Measurements from ENCODE around the gene HPS5.
"Not testable (repeated sequence)": the region's sequence is repeated elsewhere in the genome, so short reads cannot be mapped to it uniquely, and the experiment has no call there.

DNA sequence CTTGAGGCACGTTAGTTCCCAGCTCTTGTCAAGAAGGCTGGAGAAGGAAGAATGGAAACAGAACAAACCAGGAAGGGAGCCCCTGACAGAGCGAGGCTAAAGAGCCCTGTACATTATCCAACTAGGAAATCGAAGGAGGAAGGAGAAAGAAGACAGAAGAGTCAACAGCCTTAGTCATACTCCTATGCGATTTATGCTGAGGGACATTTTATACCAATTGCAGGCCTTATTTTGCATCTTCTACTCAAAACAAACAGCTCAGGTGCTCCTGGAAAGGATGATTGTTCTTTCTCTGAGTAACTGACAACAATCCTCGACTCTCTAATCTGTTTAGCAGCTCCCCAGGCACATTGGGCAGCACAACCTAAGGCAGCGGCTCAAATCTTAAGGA lies 74.8 kb downstream of the HPS5 start:
- not testable (repeated sequence) for TF ChIP-seq POLR2A (IDR thresholded peaks at IDR 0.05)
- TF ChIP-seq, protein P1, sequence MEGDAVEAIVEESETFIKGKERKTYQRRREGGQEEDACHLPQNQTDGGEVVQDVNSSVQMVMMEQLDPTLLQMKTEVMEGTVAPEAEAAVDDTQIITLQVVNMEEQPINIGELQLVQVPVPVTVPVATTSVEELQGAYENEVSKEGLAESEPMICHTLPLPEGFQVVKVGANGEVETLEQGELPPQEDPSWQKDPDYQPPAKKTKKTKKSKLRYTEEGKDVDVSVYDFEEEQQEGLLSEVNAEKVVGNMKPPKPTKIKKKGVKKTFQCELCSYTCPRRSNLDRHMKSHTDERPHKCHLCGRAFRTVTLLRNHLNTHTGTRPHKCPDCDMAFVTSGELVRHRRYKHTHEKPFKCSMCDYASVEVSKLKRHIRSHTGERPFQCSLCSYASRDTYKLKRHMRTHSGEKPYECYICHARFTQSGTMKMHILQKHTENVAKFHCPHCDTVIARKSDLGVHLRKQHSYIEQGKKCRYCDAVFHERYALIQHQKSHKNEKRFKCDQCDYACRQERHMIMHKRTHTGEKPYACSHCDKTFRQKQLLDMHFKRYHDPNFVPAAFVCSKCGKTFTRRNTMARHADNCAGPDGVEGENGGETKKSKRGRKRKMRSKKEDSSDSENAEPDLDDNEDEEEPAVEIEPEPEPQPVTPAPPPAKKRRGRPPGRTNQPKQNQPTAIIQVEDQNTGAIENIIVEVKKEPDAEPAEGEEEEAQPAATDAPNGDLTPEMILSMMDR (IDR thresholded peaks at IDR 0.05): not testable (repeated sequence)

Data from adrenal gland (tissue), 5 donors.